Fibroblast of lung (primary cell): ENCODE measurements around the gene CCDC93. TPM values are rescaled to one million over a fixed set of nuclear protein-coding genes. Genes with fewer than 3 reads are reported as not detected.

Experiments
- DNase-seq, 2 donors: peaks; one replicate each; pipeline versions ENCODE4 v3.0.0 to v3.0.0-alpha.2; 2010; ENCODE audit warnings: low read depth in 2 of 2
- H2AFZ ChIP-seq: 2 replicates; pipeline ENCODE4 v1.5.1; 2012; ENCODE audit warnings: low read length, control low read depth, inconsistent platforms
- H3K27ac ChIP-seq: 2 replicates; pipeline ENCODE4 v1.5.1; 2011; ENCODE audit warnings: low read length, control low read depth; ENCODE audit not compliant: insufficient read depth
- H3K27me3 ChIP-seq: 2 replicates; pipeline ENCODE4 v1.5.1; 2011; ENCODE audit warnings: mild to moderate bottlenecking, low read length; ENCODE audit not compliant: control insufficient read depth, insufficient read depth
- H3K36me3 ChIP-seq: 2 replicates; pipeline ENCODE4 v1.5.1; 2011; ENCODE audit warnings: low read length; ENCODE audit not compliant: control insufficient read depth, insufficient read depth
- H3K4me1 ChIP-seq: 2 replicates; pipeline ENCODE4 v1.5.1; 2011; ENCODE audit warnings: low read length; ENCODE audit not compliant: control insufficient read depth, insufficient read depth; ENCODE audit errors: extremely low read depth
- H3K4me2 ChIP-seq: 2 replicates; pipeline ENCODE4 v1.5.1; 2011; ENCODE audit warnings: low read length, control low read depth; ENCODE audit not compliant: insufficient read depth; ENCODE audit errors: extremely low read depth
- H3K4me3 ChIP-seq, 4 experiments: fragments of 200-600 bp in 1 of 4; sonication (generic) in 1 of 4; replicated peaks in 1 of 4; 2 replicates each; pipeline ENCODE4 v1.5.1; 2011 to 2016; ENCODE audit warnings: low read length in 4 of 4, low read depth in 3 of 4, mild to moderate bottlenecking in 3 of 4, control low read depth in 2 of 4, inconsistent platforms in 1 of 4, mixed read lengths in 1 of 4; ENCODE audit not compliant: insufficient read depth in 1 of 4; ENCODE audit errors: control extremely low read depth in 1 of 4
- H3K79me2 ChIP-seq: 2 replicates; pipeline ENCODE4 v1.5.1; 2012; ENCODE audit warnings: mild to moderate bottlenecking, low read length, inconsistent platforms; ENCODE audit not compliant: control insufficient read depth, insufficient read depth
- H3K9ac ChIP-seq: 2 replicates; pipeline ENCODE4 v1.5.1; 2011; ENCODE audit warnings: mild to moderate bottlenecking, low read length, control low read depth; ENCODE audit not compliant: insufficient read depth
- H3K9me3 ChIP-seq: 2 replicates; pipeline ENCODE4 v1.5.1; 2012; ENCODE audit warnings: low read depth, low read length; ENCODE audit not compliant: control insufficient read depth, insufficient read depth
- H4K20me1 ChIP-seq: 2 replicates; pipeline ENCODE4 v1.5.1; 2011; ENCODE audit warnings: low read length; ENCODE audit not compliant: control insufficient read depth, insufficient read depth; ENCODE audit errors: extremely low read depth
- EZH2 ChIP-seq: IDR thresholded peaks from 2 replicates; pipeline ENCODE4 v1.5.1; 2012; ENCODE audit warnings: low read length, control low read depth, mild to moderate bottlenecking; ENCODE audit errors: missing control alignments
- polyA plus RNA-seq, 2 donors: library from polyadenylated mRNA; depleted of rRNA in 1 of 2; stranded (reverse) in 1 of 2; unstranded in 1 of 2; fragments of >200 nt; gene quantifications; 2 replicates each; pipeline ENCODE4 v1.2.1, GENCODE V29; 2011 to 2012; ENCODE audit warnings: missing spikeins in 1 of 2
- total RNA-seq: library from RNA; depleted of rRNA; stranded (reverse); fragments of >200 nt; gene quantifications from 2 replicates; pipeline ENCODE4 v1.2.1, GENCODE V29; 2014
- TF ChIP-seq, protein P1 (sequence below), 2 donors: IDR thresholded peaks in 1 of 2; conservative IDR thresholded peaks in 1 of 2; 1 replicate in 1 of 2; 2 replicates in 1 of 2; pipeline ENCODE4 v1.5.1; 2011 to 2012; ENCODE audit warnings: low read length in 2 of 2, control low read depth in 1 of 2, inconsistent platforms in 1 of 2, low read depth in 1 of 2, mild to moderate bottlenecking in 1 of 2

Gene CCDC93
- total and polyA plus RNA-seq, 2 donors (not counting 1 experiment from before 2014, with no cell fraction given), result 15.1 to 32.0 TPM

DNA sequence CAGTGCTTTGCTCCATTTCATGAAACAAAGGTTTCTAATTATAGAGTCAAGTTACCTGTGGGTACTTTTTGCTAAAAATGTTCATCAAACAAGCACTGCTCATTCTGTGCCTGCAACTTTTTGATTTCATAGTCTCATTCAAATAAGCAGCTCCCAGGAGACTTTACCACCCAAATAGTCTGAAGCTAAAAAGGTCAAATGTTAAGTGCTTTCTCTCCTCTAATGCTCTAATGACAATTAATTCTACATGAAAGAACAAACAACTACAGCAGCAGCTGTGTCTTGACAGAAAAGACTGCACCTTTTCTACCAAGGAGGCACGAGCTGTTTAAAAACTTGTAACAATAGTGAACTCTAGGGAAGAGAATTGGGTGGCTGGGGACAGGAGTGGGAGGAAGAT lies 65.3 kb downstream of the CCDC93 start:
- H3K27me3 ChIP-seq, result no peaks in the 10 kb centered on the region
- no peak overlapping the region for H2AFZ ChIP-seq
- no peak for DNase-seq
- H3K9me3 ChIP-seq, result no peaks in the 10 kb centered on the region
- no peak overlapping the region for H3K27ac ChIP-seq
- H3K36me3 ChIP-seq, result peaks cover 12% of the 10 kb centered on the region
- TF ChIP-seq, protein P1, sequence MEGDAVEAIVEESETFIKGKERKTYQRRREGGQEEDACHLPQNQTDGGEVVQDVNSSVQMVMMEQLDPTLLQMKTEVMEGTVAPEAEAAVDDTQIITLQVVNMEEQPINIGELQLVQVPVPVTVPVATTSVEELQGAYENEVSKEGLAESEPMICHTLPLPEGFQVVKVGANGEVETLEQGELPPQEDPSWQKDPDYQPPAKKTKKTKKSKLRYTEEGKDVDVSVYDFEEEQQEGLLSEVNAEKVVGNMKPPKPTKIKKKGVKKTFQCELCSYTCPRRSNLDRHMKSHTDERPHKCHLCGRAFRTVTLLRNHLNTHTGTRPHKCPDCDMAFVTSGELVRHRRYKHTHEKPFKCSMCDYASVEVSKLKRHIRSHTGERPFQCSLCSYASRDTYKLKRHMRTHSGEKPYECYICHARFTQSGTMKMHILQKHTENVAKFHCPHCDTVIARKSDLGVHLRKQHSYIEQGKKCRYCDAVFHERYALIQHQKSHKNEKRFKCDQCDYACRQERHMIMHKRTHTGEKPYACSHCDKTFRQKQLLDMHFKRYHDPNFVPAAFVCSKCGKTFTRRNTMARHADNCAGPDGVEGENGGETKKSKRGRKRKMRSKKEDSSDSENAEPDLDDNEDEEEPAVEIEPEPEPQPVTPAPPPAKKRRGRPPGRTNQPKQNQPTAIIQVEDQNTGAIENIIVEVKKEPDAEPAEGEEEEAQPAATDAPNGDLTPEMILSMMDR (conservative IDR thresholded peaks at IDR 0.05 in 1 of 2, IDR thresholded peaks at IDR 0.05 in 1 of 2; ENCODE audit: low read depth in 1 of 2, low read length in 2 of 2), result no peak
- no peak for TF ChIP-seq EZH2
- H3K9ac ChIP-seq, result no peak overlapping the region
- H3K4me2 ChIP-seq, result no peak overlapping the region
- H3K79me2 ChIP-seq, result no peaks in the 10 kb centered on the region
- no peak overlapping the region for H3K4me3 ChIP-seq
- no peaks in the 10 kb centered on the region for H3K4me1 ChIP-seq
- H4K20me1 ChIP-seq, result no peaks in the 10 kb centered on the region

DNA sequence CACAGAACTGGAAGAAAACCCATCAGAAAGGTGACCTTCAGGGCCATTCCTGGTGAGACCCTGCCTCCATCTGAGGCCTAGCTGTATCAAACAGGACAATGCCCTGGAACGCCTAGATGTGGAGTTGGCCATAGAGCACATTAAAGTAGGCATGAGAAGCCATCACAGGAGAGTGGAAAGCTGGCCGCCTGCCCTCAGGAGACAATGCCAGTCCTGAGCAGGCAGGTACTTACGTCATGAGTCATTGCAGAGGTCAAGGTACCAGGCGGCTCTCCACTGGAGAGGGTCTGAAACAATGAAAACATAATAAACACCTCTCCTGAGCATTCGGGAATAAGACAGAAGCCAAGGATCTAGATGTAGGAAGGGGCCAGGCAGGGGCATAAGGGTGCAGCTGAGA lies 68.6 kb downstream of the CCDC93 start:
- Histone ChIP-seq H3K36me3 (peaks cover 15% of the 10 kb centered on the region), H3K27me3 (no peaks in the 10 kb centered on the region), H3K27ac (no peak overlapping the region), H3K9me3 (no peaks in the 10 kb centered on the region), H4K20me1 (no peaks in the 10 kb centered on the region), H3K4me2 (no peak overlapping the region), H3K4me3 (no peak overlapping the region), H3K9ac (no peak overlapping the region), H3K79me2 (no peaks in the 10 kb centered on the region), H2AFZ (no peak overlapping the region), H3K4me1 (no peaks in the 10 kb centered on the region)
- TF ChIP-seq, protein P1 (conservative IDR thresholded peaks at IDR 0.05 in 1 of 2, IDR thresholded peaks at IDR 0.05 in 1 of 2; ENCODE audit: low read depth in 1 of 2, low read length in 2 of 2), result no peak
- no peak for TF ChIP-seq EZH2
- DNase-seq, result no peak

DNA sequence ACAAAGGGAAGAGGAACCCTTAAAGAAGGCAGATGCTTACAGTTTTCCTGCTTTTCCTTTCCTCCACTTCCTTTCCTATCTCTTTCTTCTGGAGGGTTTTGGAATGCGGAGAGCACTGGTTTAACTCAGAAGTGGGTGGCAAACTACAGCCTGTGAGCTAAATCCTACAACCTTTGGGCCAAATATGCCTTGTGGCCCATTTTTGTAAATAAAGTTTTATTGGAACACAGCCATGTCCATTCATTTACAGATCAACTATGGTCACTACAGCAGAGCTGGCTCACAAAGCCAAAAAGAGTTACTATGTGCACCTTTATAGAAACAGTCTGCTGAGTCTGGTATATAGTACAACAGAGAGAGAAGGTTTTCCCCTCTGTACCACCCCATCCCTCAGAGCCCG lies 69.1 kb downstream of the CCDC93 start:
- no peak overlapping the region for H2AFZ ChIP-seq
- no peak overlapping the region for H3K9ac ChIP-seq
- H3K27me3 ChIP-seq, result no peaks in the 10 kb centered on the region
- no peak overlapping the region for H3K27ac ChIP-seq
- no peaks in the 10 kb centered on the region for H3K79me2 ChIP-seq
- DNase-seq, result no peak
- H3K4me3 ChIP-seq, result no peak overlapping the region
- H3K36me3 ChIP-seq, result peaks cover 14% of the 10 kb centered on the region
- no peaks in the 10 kb centered on the region for H4K20me1 ChIP-seq
- no peaks in the 10 kb centered on the region for H3K4me1 ChIP-seq
- H3K9me3 ChIP-seq, result no peaks in the 10 kb centered on the region
- TF ChIP-seq EZH2, result no peak
- TF ChIP-seq, protein P1 (conservative IDR thresholded peaks at IDR 0.05 in 1 of 2, IDR thresholded peaks at IDR 0.05 in 1 of 2; ENCODE audit: low read depth in 1 of 2, low read length in 2 of 2), result no peak
- no peak overlapping the region for H3K4me2 ChIP-seq
